ENCODE data around the gene TMEM259.

TMEM259 gene

DNA sequence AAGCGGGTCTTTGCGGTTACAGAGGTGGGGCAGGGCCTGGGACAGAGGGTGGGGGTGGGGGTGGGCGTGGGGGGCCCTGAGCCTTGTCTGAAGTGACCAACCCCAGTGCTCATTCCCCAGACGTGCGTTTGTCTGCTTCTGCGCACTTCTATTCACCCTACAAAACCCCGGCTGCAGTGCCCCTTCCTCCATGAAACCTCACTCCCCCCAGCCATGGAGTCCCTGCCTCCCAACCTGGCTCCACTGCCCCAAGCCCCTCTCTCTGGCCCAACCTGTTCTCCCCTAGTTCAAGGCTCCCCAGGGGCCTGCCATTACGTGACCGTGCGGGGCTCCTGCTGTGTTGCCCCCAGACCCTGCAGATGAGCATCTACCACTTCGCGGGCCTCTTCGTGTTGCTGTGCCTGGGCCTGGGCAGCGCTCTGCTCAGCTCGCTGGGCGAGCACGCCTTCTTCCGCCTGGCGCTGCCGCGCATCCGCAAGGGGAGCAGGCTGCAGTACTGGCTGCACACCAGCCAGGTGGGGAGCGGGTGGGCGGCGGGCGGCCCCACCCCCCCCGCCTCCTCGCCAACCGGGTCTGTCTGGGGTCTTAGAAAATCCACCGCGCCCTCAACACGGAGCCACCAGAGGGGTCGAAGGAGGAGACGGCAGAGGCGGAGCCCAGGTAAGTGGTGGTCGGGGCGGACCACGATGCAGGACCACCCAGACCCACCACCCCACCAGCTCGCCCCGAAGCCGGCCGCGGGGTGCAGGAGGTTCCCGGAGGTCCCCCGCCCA is 12.5 kb downstream of the TMEM259 start:
- Histone ChIP-seq H2BK15ac (ENCODE audit: low read depth, poor library complexity, severe bottlenecking) (no peak overlapping the region), H4K91ac (ENCODE audit: low read length) (no peak overlapping the region), H2BK12ac (ENCODE audit: low read length in 2 of 2) (no peak overlapping the region), H3K9ac (ENCODE audit: low read length) (no peak overlapping the region), H2BK120ac (ENCODE audit: low read depth, low read length) (no peak overlapping the region), H3K9me3 (ENCODE audit: control insufficient read depth, low read length) (no peaks in the 10 kb centered on the region), H3K27me3 (ENCODE audit: control insufficient read depth in 1 of 2, insufficient read depth in 1 of 2, low read length in 2 of 2) (peaks cover 0 to 14% of the 10 kb centered on the region in 2 experiments), H3K4ac (ENCODE audit: low read depth in 1 of 2, low read length in 2 of 2) (no peak overlapping the region), H3K14ac (ENCODE audit: low read length in 2 of 2) (no peak overlapping the region), H3K36me3 (ENCODE audit: control insufficient read depth in 1 of 2, insufficient read depth in 2 of 2, low read depth in 1 of 2, low read length in 2 of 2) (peaks cover 21 to 72% of the 10 kb centered on the region in 2 experiments), H3K4me3 (ENCODE audit: insufficient read depth in 1 of 2, low read depth in 1 of 2, low read length in 2 of 2) (no peak overlapping the region), H2BK5ac (ENCODE audit: low read depth, low read length, poor library complexity, severe bottlenecking) (no peak overlapping the region), H3K4me1 (ENCODE audit: control insufficient read depth, insufficient read depth, low read depth, low read length) (peaks cover 8% of the 10 kb centered on the region), H3K4me2 (ENCODE audit: low read length, poor library complexity, severe bottlenecking) (no peak overlapping the region), H3K79me1 (replicated peaks; ENCODE audit: low read length, poor library complexity, severe bottlenecking) (peaks cover 19% of the 10 kb centered on the region), H2AK5ac (ENCODE audit: low read length, severe bottlenecking) (no peak overlapping the region), H3K18ac (ENCODE audit: low read depth in 1 of 2, low read length in 2 of 2) (no peak overlapping the region), H3K27ac (ENCODE audit: low read length, poor library complexity, severe bottlenecking) (no peak overlapping the region), H2AFZ (ENCODE audit: low read depth, low read length) (no peak overlapping the region), H4K8ac (ENCODE audit: low read length) (no peak overlapping the region), H3K23ac (ENCODE audit: low read length in 2 of 2) (no peak overlapping the region)
- 97% methylated on average over 45 of the region's 45 CpGs for WGBS
- no peak for DNase-seq

DNA sequence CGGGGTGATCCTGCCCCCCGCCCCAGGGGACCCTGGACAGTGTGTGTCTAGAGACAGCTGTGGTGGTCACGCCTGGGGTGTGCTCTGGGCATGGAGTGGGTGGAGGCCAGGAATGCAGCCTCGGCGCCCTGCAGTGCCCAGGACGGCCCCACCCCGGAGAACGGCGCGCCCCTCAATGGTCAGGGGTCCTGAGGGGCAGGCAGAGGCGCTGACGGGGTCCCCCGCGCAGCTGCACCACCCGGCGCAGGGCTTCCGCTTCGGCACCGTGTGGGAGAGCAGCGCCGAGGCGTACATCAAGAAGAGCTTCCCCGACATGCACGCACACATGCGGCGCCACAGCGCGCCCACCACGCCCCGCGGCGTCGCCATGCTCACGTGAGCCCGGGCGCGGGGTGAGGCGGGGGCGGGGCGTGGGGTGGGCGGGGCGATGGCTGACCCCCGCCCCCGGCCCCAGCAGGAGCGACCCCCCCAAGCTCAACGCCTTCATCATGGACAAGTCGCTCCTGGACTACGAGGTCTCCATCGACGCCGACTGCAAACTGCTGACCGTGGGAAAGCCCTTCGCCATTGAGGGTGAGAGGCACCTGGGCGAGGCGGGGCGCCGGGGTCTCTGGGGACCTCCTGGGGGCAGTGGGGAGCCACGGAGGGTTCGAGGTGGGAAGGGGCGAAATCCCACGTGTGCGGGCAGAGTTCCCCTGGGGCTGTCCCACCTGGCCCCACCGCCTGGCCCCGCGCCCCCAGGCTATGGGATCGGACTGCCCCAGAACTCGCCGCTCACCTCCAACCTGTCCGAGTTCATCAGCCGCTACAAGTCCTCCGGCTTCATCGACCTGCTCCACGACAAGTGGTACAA is 13.3 kb downstream of the TMEM259 start:
- no peak overlapping the region for H3K27ac ChIP-seq (ENCODE audit: low read length, poor library complexity, severe bottlenecking)
- WGBS = 96% methylated on average over 69 of the region's 73 CpGs
- H3K79me1 ChIP-seq (replicated peaks; ENCODE audit: low read length, poor library complexity, severe bottlenecking) = peaks cover 16% of the 10 kb centered on the region

DNA sequence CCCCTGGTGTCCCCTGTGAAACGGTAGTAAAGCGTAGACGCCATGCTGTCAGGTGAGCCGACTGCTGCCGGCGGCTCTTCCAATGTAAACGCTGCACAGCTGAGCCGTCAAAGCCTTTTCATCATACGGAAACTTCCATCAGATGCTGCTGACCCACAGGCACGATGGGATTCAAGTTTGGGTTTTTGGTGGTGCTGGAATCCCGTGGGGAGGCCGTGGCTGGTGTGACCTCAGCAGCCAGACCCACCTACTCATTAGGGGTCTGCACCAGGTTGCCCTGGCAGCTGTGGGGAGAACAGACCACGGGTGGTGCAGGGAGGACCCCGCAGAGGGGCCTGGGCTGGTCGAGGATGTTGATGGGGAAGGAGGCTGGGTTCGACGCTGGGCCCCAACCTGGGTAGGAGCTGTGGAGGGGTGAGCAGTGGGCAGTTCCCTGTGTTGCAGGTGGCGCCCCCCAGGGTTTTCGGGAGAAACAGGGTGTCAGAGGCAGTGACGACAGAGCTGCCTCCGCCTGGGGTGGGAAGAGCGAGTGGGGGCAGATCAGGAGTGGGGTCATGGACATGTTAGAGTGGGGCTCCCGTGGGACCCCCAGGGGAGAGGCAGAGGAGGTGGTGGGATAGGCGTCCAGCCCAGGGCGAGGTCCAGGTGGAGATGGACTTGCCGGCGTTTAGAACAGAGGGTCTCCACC is 14.1 kb downstream of the TMEM259 start:
- Histone ChIP-seq H3K9ac (ENCODE audit: low read length) (no peak overlapping the region), H3K36me3 (ENCODE audit: control insufficient read depth in 1 of 2, insufficient read depth in 2 of 2, low read depth in 1 of 2, low read length in 2 of 2) (peaks cover 14 to 56% of the 10 kb centered on the region in 2 experiments), H2BK120ac (ENCODE audit: low read depth, low read length) (no peak overlapping the region), H3K4me1 (ENCODE audit: control insufficient read depth, insufficient read depth, low read depth, low read length) (peaks cover 8% of the 10 kb centered on the region), H3K79me1 (replicated peaks; ENCODE audit: low read length, poor library complexity, severe bottlenecking) (peaks cover 10% of the 10 kb centered on the region), H3K4me3 (ENCODE audit: insufficient read depth in 1 of 2, low read depth in 1 of 2, low read length in 2 of 2) (no peak overlapping the region), H3K23ac (ENCODE audit: low read length in 2 of 2) (no peak overlapping the region), H3K27ac (ENCODE audit: low read length, poor library complexity, severe bottlenecking) (no peak overlapping the region), H2BK15ac (ENCODE audit: low read depth, poor library complexity, severe bottlenecking) (no peak overlapping the region), H3K27me3 (ENCODE audit: control insufficient read depth in 1 of 2, insufficient read depth in 1 of 2, low read length in 2 of 2) (peaks cover 3 to 25% of the 10 kb centered on the region in 2 experiments), H2BK5ac (ENCODE audit: low read depth, low read length, poor library complexity, severe bottlenecking) (no peak overlapping the region), H2BK12ac (ENCODE audit: low read length in 2 of 2) (no peak overlapping the region), H4K91ac (ENCODE audit: low read length) (no peak overlapping the region), H3K9me3 (ENCODE audit: control insufficient read depth, low read length) (no peaks in the 10 kb centered on the region), H3K4me2 (ENCODE audit: low read length, poor library complexity, severe bottlenecking) (no peak overlapping the region), H3K18ac (ENCODE audit: low read depth in 1 of 2, low read length in 2 of 2) (no peak overlapping the region), H2AK5ac (ENCODE audit: low read length, severe bottlenecking) (no peak overlapping the region), H4K8ac (ENCODE audit: low read length) (no peak overlapping the region), H2AFZ (ENCODE audit: low read depth, low read length) (no peak overlapping the region), H3K4ac (ENCODE audit: low read depth in 1 of 2, low read length in 2 of 2) (no peak overlapping the region), H3K14ac (ENCODE audit: low read length in 2 of 2) (no peak overlapping the region)
- no peak for DNase-seq
- 95% methylated on average over 25 of the region's 27 CpGs for WGBS

More for the DNA sequence above, 13.3 kb downstream of the TMEM259 start:
- Histone ChIP-seq H2BK5ac (ENCODE audit: low read depth, low read length, poor library complexity, severe bottlenecking) (no peak overlapping the region), H2AK5ac (ENCODE audit: low read length, severe bottlenecking) (no peak overlapping the region), H3K4me2 (ENCODE audit: low read length, poor library complexity, severe bottlenecking) (no peak overlapping the region), H3K4ac (ENCODE audit: low read depth in 1 of 2, low read length in 2 of 2) (no peak overlapping the region), H3K4me3 (ENCODE audit: insufficient read depth in 1 of 2, low read depth in 1 of 2, low read length in 2 of 2) (no peak overlapping the region), H2AFZ (ENCODE audit: low read depth, low read length) (no peak overlapping the region), H3K18ac (ENCODE audit: low read depth in 1 of 2, low read length in 2 of 2) (no peak overlapping the region), H3K14ac (ENCODE audit: low read length in 2 of 2) (no peak overlapping the region), H3K36me3 (ENCODE audit: control insufficient read depth in 1 of 2, insufficient read depth in 2 of 2, low read depth in 1 of 2, low read length in 2 of 2) (peaks cover 14 to 63% of the 10 kb centered on the region in 2 experiments), H3K4me1 (ENCODE audit: control insufficient read depth, insufficient read depth, low read depth, low read length) (peaks cover 8% of the 10 kb centered on the region), H4K8ac (ENCODE audit: low read length) (no peak overlapping the region), H3K27me3 (ENCODE audit: control insufficient read depth in 1 of 2, insufficient read depth in 1 of 2, low read length in 2 of 2) (peaks cover under 1 to 21% of the 10 kb centered on the region in 2 experiments), H2BK120ac (ENCODE audit: low read depth, low read length) (no peak overlapping the region), H2BK15ac (ENCODE audit: low read depth, poor library complexity, severe bottlenecking) (no peak overlapping the region), H3K9me3 (ENCODE audit: control insufficient read depth, low read length) (no peaks in the 10 kb centered on the region), H3K9ac (ENCODE audit: low read length) (no peak overlapping the region), H4K91ac (ENCODE audit: low read length) (no peak overlapping the region), H3K23ac (ENCODE audit: low read length in 2 of 2) (no peak overlapping the region), H2BK12ac (ENCODE audit: low read length in 2 of 2) (no peak overlapping the region)
- DNase-seq = no peak

Data from mesenchymal stem cell (in vitro differentiated cells and primary cell).